ENCODE data around the gene PRRG2.

GRCh38 chr19:49536921-49537462 lies 44.1 kb upstream of the PRRG2 start:
- TF ChIP-seq, protein P1, sequence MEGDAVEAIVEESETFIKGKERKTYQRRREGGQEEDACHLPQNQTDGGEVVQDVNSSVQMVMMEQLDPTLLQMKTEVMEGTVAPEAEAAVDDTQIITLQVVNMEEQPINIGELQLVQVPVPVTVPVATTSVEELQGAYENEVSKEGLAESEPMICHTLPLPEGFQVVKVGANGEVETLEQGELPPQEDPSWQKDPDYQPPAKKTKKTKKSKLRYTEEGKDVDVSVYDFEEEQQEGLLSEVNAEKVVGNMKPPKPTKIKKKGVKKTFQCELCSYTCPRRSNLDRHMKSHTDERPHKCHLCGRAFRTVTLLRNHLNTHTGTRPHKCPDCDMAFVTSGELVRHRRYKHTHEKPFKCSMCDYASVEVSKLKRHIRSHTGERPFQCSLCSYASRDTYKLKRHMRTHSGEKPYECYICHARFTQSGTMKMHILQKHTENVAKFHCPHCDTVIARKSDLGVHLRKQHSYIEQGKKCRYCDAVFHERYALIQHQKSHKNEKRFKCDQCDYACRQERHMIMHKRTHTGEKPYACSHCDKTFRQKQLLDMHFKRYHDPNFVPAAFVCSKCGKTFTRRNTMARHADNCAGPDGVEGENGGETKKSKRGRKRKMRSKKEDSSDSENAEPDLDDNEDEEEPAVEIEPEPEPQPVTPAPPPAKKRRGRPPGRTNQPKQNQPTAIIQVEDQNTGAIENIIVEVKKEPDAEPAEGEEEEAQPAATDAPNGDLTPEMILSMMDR (IDR thresholded peaks at IDR 0.05): no peak
- TF ChIP-seq POLR2A (IDR thresholded peaks at IDR 0.05; ENCODE audit: low read depth): no peak

Measured in esophagus muscularis mucosa (tissue), 3 donors.